Measurements from ENCODE around the gene VPS13C.

The VPS13C gene

GRCh38 chr15:62083194-62084154 is 23.2 kb upstream of the VPS13C start:
- DNase-seq: no peak
- in situ Hi-C loops (cut with MboI; ENCODE audit: low pct_unique_long_range_greater_than_20kb, low sequenced_read_pairs): no loop called here

- DNase-seq: peak; percentile 33
- in situ Hi-C loops (cut with MboI; ENCODE audit: low pct_unique_long_range_greater_than_20kb, low sequenced_read_pairs): no loop called here
These were observed 19.3 kb upstream of the VPS13C start for GRCh38 chr15:62079594-62079993.

- in situ Hi-C loops (cut with MboI; ENCODE audit: low pct_unique_long_range_greater_than_20kb, low sequenced_read_pairs): no loop called here
- DNase-seq: no peak
These were observed 15.5 kb upstream of the VPS13C start for GRCh38 chr15:62075595-62076277.

GRCh38 chr15:62071711-62072308 is 11.6 kb upstream of the VPS13C start:
- peak; percentile 57 for DNase-seq
- in situ Hi-C loops (cut with MboI; ENCODE audit: low pct_unique_long_range_greater_than_20kb, low sequenced_read_pairs): no loop called here

GRCh38 chr15:62069551-62069950 is 9.3 kb upstream of the VPS13C start:
- no peak for DNase-seq
- in situ Hi-C loops (cut with MboI; ENCODE audit: low pct_unique_long_range_greater_than_20kb, low sequenced_read_pairs): no loop called here

GRCh38 chr15:62068810-62069167 is 8.5 kb upstream of the VPS13C start:
- in situ Hi-C loops (cut with MboI; ENCODE audit: low pct_unique_long_range_greater_than_20kb, low sequenced_read_pairs): no loop called here
- no peak for DNase-seq

GRCh38 chr15:62068071-62068809 is 8.0 kb upstream of the VPS13C start:
- in situ Hi-C loops (cut with MboI; ENCODE audit: low pct_unique_long_range_greater_than_20kb, low sequenced_read_pairs): no loop called here
- peak; percentile 73 for DNase-seq

GRCh38 chr15:62067448-62068044 is 7.3 kb upstream of the VPS13C start:
- in situ Hi-C loops (cut with MboI; ENCODE audit: low pct_unique_long_range_greater_than_20kb, low sequenced_read_pairs): no loop called here
- no peak for DNase-seq

- in situ Hi-C loops (cut with MboI; ENCODE audit: low pct_unique_long_range_greater_than_20kb, low sequenced_read_pairs): no loop called here
- DNase-seq: peak; percentile 78
These were observed 6.6 kb upstream of the VPS13C start, which contains the start of gene C2CD4A for GRCh38 chr15:62066663-62067447. Gene C2CD4A (plus strand): TSS chr15:62066977. CDS start chr15:62067614, 637 bp downstream.

GRCh38 chr15:62063825-62064635 is 3.8 kb upstream of the VPS13C start:
- in situ Hi-C loops (cut with MboI; ENCODE audit: low pct_unique_long_range_greater_than_20kb, low sequenced_read_pairs): no loop called here
- DNase-seq: no peak

- DNase-seq: no peak
- in situ Hi-C loops (cut with MboI; ENCODE audit: low pct_unique_long_range_greater_than_20kb, low sequenced_read_pairs): no loop called here
These were observed 641 bp upstream of the VPS13C start for GRCh38 chr15:62060896-62061280.

- DNase-seq: peak; percentile 93
- in situ Hi-C loops (cut with MboI; ENCODE audit: low pct_unique_long_range_greater_than_20kb, low sequenced_read_pairs): no loop called here
These were observed 483 bp downstream of the VPS13C start for GRCh38 chr15:62059816-62060112.

GRCh38 chr15:62059108-62059815 is 985 bp downstream of the VPS13C start:
- DNase-seq: no peak
- in situ Hi-C loops (cut with MboI; ENCODE audit: low pct_unique_long_range_greater_than_20kb, low sequenced_read_pairs): no loop called here

GRCh38 chr15:62058327-62059028 is 1.8 kb downstream of the VPS13C start:
- in situ Hi-C loops (cut with MboI; ENCODE audit: low pct_unique_long_range_greater_than_20kb, low sequenced_read_pairs): no loop called here
- no peak for DNase-seq

GRCh38 chr15:62057341-62057980 is 2.8 kb downstream of the VPS13C start:
- in situ Hi-C loops (cut with MboI; ENCODE audit: low pct_unique_long_range_greater_than_20kb, low sequenced_read_pairs): no loop called here
- no peak for DNase-seq

- no peak for DNase-seq
- in situ Hi-C loops (cut with MboI; ENCODE audit: low pct_unique_long_range_greater_than_20kb, low sequenced_read_pairs): no loop called here
These were observed 5.3 kb downstream of the VPS13C start for GRCh38 chr15:62054979-62055378.
